GM19035 (cell line): Measurements from ENCODE around the gene NEUROD4.
A peak's percentile ranks its signal among the peaks of the same experiment; 100 is the strongest.
"Not testable (repeated sequence)": the region's sequence is repeated elsewhere in the genome, so short reads cannot be mapped to it uniquely, and the experiment has no call there.

ENCODE experiments used
- ATAC-seq: cut with Tn5 transposase; IDR thresholded peaks from one replicate; pipeline ENCODE4 v1.9.1; 2021; ENCODE audit not compliant: unreplicated experiment

Gene NEUROD4, protein sequence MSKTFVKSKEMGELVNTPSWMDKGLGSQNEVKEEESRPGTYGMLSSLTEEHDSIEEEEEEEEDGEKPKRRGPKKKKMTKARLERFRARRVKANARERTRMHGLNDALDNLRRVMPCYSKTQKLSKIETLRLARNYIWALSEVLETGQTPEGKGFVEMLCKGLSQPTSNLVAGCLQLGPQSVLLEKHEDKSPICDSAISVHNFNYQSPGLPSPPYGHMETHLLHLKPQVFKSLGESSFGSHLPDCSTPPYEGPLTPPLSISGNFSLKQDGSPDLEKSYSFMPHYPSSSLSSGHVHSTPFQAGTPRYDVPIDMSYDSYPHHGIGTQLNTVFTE

DNA sequence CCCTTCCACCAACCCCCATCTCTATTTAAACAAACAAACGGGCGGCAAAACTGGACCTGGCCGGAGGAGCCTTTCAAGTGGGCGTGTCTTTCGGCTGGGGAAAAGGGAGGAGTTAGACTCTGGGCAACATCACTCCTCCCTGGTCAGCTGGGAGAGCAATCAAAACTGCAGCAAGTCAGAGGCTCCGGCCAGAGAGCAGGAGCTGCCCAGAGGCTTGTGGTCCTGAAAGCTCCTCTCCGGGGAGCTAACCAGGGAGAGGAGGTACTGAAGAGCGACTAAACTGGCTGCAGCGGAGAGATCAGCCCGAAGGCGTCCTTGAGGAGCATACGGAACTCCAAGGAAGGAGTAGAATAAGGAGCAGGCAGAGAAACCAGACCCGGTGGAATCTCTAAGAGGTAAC, at the start of gene NEUROD4:
Gene NEUROD4, plus strand, starts transcription at position 191 of the 400 bp plus-strand sequence. CDS start 6,466 bp downstream, outside the sequence.
- ATAC-seq, result peak; percentile 74

DNA sequence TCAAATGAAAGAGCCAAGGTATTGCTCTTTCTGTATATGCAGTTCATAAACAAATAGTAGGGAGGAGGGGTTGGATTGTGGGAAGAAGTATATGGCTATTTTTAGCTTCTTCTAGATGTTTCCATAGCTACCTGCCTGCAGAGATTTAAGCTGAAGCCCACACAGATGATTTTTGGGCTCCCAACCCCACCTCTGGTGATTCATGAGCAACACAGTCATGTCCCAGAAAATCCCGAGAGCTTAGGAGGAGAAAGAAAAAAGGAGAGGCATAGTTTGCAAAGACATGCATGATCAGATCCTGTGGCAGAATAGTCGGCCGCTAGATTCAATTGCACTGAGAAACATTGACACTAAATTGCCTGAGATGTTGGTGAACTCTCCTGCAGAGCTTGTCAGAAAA, 49.0 kb upstream of the NEUROD4 start:
- ATAC-seq, result no peak

DNA sequence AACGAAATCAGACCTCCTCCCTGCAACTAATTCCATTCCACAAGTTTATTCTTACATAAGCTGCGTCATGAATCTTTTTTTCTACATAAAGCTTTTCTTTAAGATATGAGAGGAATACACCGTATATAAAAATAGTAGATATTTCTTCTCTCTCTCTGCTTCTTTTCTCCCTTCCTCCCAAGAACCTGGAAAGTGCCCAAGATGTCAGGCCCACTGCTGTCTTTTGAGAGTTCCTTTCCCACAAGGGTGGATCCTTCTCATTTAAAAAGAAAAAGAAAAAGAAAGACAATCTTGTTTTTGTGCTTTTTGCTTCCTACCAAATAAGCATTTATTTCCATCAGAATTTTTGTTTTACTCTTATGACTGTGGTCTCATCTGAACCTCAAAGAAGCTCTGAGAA, 46.2 kb upstream of the NEUROD4 start:
- no peak for ATAC-seq

DNA sequence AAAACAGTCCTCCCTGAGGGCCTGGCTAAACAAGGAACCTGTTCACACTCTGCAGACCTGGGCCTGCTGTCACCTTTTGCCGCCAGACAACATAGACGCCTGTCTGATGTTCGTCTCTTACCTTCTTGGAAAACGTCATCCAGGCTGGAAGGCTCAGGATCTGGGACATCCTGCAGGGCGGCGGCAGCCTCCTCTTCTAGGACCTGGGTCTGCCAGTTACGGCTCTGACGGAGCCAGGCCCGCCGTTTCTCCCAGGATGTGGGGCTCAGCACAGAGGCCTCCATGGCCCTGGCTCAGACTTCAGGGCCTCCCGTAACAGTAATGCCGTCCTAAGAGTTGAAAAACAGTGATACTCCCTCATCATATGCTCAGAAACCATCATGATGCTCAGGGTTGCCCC, 45.5 kb upstream of the NEUROD4 start:
- ATAC-seq, result no peak

DNA sequence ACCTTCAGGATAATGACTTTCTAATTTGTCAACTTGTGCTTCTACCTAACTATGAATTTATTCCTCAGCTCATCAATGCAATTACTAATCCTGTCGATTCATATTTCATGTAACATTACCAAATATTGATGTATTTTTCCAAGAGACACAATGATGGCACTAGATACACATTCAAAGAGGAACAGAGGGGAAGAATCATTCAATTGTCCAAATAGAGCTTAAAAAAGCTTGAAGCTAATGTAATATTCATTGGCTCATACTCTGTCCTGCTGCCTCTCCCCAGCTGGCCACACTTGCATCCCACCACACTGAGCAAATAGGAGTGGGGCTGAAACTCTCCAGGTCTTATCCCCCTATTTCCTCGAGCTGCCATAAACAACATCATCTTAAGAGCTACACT, 44.5 kb upstream of the NEUROD4 start:
- ATAC-seq, result no peak

DNA sequence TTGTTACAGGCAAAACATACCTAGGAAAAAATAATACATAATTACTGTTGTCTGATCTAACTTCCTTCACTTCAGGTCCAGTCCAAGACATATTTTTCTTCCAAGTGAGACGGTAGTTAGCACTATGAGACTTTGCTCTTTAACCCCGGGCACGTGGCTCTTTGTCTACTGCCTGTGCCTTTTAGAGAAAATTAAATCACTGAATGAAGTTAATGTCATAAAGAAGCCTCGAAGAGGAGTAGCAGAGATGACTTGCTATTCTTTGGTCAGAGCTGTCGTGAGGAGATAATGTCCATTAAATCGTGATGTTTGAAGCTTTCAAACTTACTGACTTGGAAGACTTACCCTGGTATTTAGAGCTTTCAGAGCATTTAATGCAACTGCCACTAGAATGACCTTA, 43.9 kb upstream of the NEUROD4 start:
- ATAC-seq, result no peak

DNA sequence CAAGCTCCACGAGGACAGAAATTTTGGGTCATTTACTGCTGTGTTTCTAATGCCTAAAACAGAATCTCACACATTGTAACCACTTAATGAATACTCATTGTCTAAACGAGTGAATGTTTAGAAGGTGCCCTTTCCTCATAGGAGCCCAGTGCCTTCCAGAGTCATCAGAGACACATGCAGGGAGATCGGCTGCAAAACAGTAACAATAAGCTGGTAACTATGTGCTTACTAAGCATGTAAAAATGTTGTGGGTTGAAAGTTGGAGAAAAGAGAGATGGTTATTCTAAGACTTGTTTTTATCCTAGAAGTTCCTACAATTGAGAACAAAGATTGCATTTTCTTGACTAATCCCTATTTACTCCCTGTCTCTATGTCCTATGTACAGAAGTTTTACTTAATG, 42.6 kb upstream of the NEUROD4 start:
- ATAC-seq, result no peak

DNA sequence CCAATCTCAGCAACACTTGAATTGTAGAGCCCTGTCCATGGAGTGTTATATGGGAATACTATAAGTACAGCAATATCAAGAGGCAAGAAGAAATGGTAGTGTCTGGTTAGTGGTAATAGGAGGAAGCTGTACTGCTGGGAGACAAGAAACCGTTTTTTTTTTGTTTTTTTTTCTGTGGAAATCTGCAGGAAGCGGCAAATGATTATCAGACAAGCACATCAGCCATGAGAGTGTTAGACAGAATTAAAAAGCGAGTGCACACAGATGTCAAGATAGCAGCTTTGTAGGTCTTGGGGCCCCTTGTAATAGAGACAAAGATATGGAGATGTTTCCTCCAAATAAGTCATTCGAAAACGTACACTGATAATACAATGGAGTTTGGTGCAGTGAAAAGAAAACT, 41.9 kb upstream of the NEUROD4 start:
- no peak for ATAC-seq

DNA sequence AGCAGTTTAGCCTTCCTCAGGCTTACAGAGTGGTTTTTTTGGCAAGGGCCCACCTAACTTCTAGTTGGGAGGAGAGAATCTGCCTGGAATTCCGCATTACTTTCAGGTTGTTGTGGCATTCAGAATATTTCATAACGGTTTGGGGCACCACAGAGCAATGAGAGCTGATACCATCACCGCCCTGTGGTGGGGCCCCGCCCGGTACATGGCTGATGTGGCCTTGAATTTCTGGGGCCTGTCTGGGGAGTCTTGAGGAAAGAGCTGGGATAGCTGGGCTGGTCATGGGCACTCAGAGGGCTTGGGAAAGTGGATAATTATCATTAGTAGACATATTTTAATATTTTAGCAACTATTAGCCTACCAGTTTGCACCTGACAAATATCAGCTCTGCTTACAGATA, 39.4 kb upstream of the NEUROD4 start:
- no peak for ATAC-seq

DNA sequence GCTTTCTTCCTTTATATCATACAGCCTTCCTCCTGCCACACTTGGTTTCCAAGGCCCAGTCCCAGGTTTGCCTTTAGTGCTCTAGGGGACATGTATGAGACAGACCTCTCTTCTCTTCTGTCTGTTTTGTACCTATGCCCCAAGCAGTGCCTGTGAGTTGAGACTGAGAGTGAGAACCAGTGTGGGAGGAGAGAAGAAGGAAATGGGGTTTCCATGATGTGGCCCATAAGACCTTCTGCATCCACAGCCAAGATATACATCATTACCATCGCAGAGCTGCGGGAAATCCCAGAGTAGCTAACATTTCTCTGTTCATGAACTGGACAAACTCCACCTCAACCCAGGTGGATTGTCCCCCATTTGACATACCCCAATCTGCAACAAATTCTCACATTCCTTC, 38.0 kb upstream of the NEUROD4 start:
- ATAC-seq, result no peak

DNA sequence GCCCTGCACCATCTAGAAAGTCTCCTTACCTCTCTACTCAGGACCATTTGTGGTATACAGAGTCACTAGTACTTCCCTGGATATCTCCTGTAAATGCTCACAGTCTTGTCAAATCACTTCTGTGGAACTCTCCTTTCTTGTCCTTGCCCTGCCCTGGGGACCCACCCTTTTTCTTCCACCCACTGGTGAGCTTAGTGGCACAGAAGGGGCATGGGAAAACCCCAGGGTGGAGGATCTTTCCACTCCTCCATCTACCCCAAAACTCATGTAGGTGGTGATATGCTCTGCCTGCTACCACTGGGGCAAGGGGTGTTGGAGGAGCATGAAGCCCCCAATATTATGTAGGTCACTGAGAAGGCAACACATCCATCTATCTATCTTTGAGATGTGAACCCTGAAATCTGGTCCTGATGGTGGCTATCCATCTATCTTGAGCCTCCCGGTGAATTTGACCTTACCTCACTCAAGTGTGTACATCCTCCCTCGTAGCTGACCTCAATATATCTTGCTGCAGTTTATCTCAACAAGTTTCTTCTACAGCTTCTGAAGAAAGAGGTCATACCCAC, 36.2 kb upstream of the NEUROD4 start:
- no peak for ATAC-seq

DNA sequence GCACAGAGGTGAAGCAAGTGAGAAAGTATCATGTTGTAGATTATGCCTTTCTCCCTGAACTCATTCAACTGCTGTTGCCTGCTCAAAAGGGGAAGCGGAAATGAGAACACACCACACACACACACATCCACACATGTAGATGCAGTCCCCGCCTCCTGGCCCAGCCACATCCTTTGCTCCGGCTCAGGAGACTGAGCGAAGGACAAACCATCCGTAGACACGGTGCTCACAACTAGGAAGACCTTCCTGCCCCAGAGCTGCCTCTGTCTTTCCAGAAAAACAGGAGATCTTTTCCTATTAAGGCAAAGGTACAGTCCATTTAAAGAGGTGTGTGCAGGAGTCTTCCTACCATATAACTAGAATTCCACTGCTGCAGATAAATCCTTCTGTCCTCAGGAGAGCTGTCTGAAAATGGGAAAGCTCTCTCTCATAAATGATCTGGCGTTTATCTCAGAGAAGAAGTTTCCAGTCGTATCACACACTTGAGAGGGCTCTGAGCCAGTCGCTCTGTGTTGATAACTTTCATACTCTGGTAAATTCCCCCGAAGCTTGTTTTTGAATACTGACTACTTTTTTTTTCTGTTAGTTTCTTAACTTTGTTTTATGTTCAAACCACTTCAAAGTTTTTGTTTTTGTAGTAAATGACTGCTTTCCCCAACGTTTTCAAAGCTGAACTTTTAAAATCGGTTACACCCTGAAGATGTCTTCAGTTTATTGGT, 35.0 kb upstream of the NEUROD4 start, which contains the start of gene TESPA1:
Gene TESPA1, minus strand, starts transcription at position 105 of the 719 bp plus-strand sequence. CDS start 10,200 bp downstream, outside the sequence.
- peak; percentile 94 for ATAC-seq

DNA sequence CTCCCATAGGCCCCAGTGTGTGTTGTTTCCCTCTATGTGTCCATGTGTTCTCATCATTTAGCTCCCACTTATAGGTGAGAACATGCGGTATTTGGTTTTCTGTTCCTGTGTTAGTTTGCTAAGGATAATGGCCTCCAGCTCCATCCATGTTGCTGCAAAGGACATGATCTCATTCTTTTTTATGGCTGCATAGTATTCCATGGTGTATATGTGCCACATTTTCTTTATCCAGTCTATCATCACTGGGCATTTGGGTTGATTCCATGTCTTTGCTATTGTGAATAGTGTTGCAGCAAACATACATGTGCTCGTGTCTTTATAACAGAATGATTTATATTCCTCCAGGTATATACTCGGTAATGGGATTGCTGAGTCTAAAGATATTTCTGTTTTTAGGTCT, 33.0 kb upstream of the NEUROD4 start:
- ATAC-seq, result not testable (repeated sequence)

DNA sequence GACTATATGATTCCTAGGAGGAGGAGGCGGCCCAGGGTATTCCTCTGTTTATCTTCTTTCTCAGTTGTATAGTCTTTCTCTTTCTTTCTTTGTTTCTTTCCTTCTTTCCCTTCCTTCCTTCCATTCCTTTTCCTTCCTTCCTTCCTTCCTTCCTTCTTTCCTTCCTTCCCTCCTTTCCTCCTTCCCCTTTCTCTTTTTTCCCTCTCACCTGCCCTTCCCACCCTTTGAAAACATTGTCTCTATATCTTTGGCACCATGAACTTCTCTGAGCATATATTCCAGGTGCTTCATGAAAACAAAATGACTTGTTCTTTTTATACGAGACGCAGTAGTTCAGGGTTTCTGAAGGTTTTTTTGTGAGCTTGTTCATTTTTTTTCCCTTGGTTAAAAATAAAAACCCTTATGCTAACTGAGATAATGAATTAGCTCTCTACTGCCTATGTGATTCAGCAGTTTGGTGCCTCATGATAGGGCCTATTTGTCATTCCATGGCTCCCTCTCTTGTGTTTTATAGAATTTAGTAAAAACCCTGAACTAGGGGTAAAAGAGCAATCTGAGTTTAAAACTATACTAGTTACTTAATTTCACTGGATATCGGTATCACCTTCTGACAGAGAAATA, 32.1 kb upstream of the NEUROD4 start:
- no peak for ATAC-seq

DNA sequence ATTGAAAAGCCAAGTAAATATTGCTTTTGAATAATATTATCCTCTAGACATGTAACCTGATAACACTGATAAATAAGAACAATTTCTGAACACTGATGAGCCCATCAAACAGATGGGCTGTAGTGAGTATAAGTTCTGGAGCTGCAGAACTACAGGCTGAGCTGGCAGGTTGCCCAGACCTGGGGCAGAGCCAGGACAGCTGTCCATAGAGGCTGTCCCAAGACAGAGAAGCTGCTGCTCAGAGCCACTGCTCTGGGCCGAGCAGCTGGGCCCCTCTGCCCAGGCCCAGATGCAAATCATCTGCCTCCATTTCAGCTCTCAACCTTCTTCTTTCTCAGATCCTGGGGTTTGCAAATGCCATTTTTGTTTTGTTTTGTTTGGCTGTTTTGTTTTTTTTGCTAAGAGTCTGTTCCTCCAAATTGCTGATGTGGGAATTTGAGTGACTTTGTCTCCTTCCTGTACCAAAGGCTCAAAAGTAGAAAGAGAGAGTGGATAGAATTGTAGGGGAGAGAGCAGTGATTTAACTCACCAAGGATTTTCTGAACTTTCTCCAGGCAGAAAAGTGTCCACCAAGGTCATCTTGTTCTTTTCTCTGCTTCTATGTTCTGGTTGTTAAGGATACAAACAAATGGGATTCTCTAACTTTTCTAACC, 31.2 kb upstream of the NEUROD4 start:
- ATAC-seq, result no peak

DNA sequence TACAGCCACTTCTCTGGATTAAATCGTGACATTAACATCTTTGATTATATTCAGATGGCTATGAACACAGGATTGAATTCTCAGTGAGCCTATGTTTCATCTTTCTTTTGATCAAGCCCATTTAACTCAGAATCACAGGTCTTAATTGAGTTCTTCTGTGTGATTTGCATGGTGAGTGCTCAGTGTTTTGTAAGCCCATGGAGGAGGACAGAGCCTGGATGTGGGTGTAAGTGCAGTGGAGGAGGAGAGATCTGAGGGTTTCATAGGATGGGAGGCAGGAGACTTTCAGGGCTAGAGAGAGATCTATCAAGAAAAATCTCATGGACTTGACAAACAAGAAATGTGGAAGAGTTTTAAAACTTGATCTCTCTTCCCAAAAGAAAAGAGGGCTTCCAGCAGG, 29.9 kb upstream of the NEUROD4 start:
- ATAC-seq, result no peak

DNA sequence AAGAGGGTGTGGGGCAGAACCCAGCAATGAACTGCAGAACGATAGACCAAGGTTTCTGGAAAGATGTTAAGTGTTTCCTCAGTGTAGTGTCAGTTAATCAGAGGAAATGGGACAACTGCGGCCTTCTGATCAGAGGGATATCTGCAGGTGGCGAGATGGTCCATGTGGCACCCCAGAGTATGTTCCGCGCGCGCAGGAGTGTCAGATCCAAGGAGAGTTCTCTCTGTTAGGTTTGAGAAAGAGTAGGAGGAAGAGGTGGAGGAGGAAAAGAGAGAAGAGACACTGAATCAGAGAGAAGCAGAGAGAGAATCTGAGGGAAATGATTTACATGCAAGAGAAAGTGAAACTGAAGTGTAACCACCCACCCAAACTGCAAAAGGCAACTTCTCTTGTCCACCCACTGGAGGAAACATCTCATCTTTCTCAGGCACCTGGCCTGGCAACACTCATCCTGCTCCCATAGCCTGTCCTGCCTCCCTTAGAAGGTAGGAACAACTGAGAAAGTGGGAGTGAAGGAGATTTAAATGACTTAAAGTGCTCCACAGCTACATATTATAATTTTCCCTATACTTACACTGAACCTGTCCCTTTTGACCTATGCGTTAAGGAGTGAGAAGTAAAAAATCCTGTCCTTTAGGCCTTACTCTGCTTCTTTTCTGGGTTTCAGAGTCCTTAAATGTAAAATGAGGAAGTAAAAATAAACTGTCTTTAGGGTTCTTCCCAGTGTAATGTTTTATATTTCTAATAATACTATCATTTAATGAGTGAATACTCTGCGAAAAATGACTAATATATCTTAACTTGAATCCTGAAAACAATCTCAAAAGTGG, 28.4 kb upstream of the NEUROD4 start:
- ATAC-seq, result peak; percentile 69

DNA sequence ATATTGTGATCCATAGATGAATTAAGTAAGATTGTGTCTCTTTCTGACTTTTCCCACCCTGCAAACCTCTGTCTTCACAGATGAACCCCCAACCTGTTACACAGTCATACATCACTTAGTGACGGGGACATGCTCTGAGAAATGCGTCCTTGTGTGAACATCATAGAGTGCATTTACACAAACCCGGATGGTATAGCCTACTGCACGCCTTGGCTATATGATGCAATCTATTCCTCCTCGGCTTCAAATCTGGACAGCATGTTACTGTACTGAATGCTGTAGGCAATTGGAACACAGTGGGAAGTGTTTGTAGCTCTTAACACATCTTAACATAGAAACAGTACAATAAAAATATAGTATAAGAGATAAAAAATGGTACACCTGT, 27.8 kb upstream of the NEUROD4 start:
- peak; percentile 32 for ATAC-seq

DNA sequence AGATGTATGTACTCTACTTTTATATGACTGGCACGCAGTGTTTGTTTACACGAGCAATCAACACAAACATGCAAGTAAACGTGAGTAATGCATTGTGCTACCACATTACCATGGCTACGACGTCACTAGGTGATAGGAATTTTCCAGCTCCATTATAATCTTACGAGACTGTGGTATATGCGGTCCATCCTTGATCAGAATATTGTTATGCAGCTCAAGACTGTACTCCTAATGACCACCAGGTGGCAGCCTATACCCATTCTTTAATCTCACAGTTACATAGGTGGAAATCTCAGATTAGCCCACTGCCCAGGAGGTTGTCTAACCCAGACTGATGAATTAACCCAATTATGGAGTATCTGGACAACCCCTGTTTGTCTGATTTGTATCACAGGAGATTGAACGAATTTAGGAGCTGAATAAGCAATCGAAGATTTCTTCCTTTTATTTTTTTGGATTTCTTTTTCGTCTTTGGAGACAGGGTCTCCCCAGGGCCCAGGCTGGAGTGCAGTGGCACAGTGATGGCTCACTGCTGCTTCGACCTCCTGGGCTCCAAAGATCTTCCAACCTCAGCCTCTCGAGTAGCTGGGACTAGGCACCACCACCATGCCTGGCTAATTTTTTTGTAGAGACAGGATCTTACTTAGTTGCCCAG, 26.5 kb upstream of the NEUROD4 start:
- peak; percentile 53 for ATAC-seq

DNA sequence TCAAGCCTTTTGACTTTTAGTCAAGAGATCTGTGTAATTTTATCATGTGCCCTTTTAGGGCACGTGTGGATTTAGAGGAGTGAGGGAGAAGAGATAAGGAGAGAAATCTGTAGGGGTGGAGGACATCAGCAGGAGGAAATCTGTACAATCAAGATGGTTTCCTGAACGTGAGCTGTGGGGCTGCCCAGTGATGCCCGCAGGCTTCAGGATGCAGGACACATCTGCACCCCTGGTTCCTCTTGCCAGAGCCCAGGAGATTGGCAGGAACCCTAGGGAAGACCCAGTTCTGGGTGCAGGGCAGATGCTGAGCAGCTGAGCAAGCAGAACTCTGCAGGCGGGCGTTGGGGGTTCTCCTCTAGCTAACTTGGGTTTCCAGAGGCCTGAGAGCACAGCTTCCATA, 23.6 kb upstream of the NEUROD4 start:
- ATAC-seq, result no peak
